Esophagus (tissue), 2 donors: ENCODE data around the gene BHLHA9. TPM values are rescaled to one million over a fixed set of nuclear protein-coding genes. Genes with fewer than 3 reads are reported as not detected.
"Not testable (repeated sequence)": the region's sequence is repeated elsewhere in the genome, so short reads cannot be mapped to it uniquely, and the experiment has no call there.

Experiments used
- H3K27ac ChIP-seq, 2 donors: one replicate each; pipeline ENCODE4 v1.5.1; 2013; ENCODE audit warnings: low read depth in 2 of 2, mild to moderate bottlenecking in 2 of 2, inconsistent platforms in 1 of 2, low read length in 1 of 2, moderate library complexity in 1 of 2
- H3K27me3 ChIP-seq, 2 donors: one replicate each; pipeline ENCODE4 v1.6.1; 2013; ENCODE audit warnings: low read length in 2 of 2, control low read depth in 1 of 2, mild to moderate bottlenecking in 1 of 2; ENCODE audit not compliant: insufficient read depth in 2 of 2, control insufficient read depth in 1 of 2
- H3K36me3 ChIP-seq, 2 donors: one replicate each; pipeline ENCODE4 v1.6.1; 2013; ENCODE audit warnings: low read length in 1 of 2; ENCODE audit not compliant: control insufficient read depth in 2 of 2, insufficient read depth in 2 of 2
- H3K4me1 ChIP-seq, 2 donors: one replicate each; pipeline ENCODE4 v1.6.1; 2013; ENCODE audit warnings: low read length in 1 of 2; ENCODE audit not compliant: control insufficient read depth in 2 of 2, insufficient read depth in 2 of 2
- H3K4me3 ChIP-seq, 2 donors: one replicate each; pipeline ENCODE4 v1.5.1; 2013; ENCODE audit warnings: low read length in 2 of 2, mild to moderate bottlenecking in 2 of 2, low read depth in 1 of 2, moderate library complexity in 1 of 2
- H3K9me3 ChIP-seq, 2 donors: one replicate each; pipeline ENCODE4 v1.6.1; 2013; ENCODE audit warnings: mild to moderate bottlenecking in 2 of 2, low read depth in 1 of 2, low read length in 1 of 2, moderate library complexity in 1 of 2; ENCODE audit not compliant: control insufficient read depth in 2 of 2, insufficient read depth in 1 of 2
- WGBS, 2 donors: extraction: QIAGEN DNeasy Blood & Tissue Kit; methylation state at CpG; one replicate each; pipeline ENCODE4 v1.1.7; 2013; 5-methylcytosine and 5-hydroxymethylcytosine counted together
- polyA plus RNA-seq, 2 donors: library from polyadenylated mRNA; stranded (reverse); fragments of 200-250 nt; gene quantifications; one replicate each; pipeline ENCODE4 v1.2.3, GENCODE V29; 2013
- donor health status: healthy with polysubstance abuse.
- donor health status: Bipolar disorder and iron deficiency.

Gene BHLHA9
- polyA plus RNA-seq, 2 donors: not detected

DNA sequence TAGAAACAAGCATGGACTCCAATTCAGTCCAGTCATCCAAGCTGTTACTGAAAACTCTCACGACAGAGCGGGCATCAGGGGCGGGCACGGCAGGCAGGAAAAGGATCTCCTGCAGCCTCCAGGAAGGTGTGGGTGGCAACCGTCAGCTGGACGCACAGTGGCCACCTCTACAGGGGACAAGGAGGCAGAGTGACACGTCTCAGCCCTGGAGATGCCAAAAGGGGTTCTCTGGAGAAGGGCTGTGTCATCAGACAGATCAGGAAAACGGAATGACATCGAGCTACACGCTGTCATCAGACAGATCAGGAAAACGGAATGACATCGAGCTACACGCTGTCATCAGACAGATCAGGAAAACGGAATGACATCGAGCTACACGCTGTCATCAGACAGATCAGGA is 37.6 kb downstream of the BHLHA9 start:
- 80 to 81% methylated on average over 12 to 13 of the region's 16 CpGs for WGBS, 2 donors
- H3K4me3 ChIP-seq, H3K4me1 ChIP-seq, H3K9me3 ChIP-seq, H3K27ac ChIP-seq, H3K27me3 ChIP-seq, H3K36me3 ChIP-seq: not testable (repeated sequence)

GRCh38 chr17:1312261-1312870 is 42.1 kb downstream of the BHLHA9 start:
- no peaks in the 10 kb centered on the region for H3K36me3 ChIP-seq
- 65% methylated on average over 9 of the region's 9 CpGs for WGBS, 2 donors
- H3K4me1 ChIP-seq: no peaks in the 10 kb centered on the region
- H3K27me3 ChIP-seq: no peaks in the 10 kb centered on the region
- no peak overlapping the region for H3K4me3 ChIP-seq
- no peak overlapping the region for H3K27ac ChIP-seq
- H3K9me3 ChIP-seq: peaks cover 0 to 2% of the 10 kb centered on the region in 2 donors

GRCh38 chr17:1313270-1314005 is 43.2 kb downstream of the BHLHA9 start:
- Histone ChIP-seq H3K27ac (no peak overlapping the region), H3K4me3 (no peak overlapping the region), H3K27me3 (no peaks in the 10 kb centered on the region), H3K36me3 (no peaks in the 10 kb centered on the region), H3K4me1 (no peaks in the 10 kb centered on the region), H3K9me3 (peaks cover 0 to 2% of the 10 kb centered on the region in 2 donors)
- WGBS, 2 donors: 72 to 83% methylated on average over 8 of the region's 8 CpGs

DNA sequence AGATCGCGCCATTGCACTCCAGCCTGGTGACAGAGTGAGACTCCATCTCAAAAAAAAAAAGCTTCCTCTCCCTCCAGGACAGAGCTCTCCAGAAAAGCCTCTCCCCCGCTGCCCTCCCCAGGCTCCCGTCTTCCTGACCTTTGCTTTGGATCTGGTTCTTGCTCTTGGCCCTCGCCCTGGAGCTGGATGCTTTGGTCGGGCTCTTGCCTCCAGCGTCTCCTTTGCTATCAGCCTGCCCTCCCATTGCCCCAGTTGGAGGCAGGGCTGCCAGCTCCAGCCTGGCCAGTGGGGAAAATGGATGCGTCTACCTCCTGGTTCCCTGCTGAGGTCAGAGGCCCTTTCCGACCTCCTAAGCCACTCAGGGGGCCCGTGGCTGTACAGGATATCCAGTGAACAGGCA is 45.2 kb downstream of the BHLHA9 start:
- Histone ChIP-seq H3K27ac (no peak overlapping the region), H3K27me3 (no peaks in the 10 kb centered on the region), H3K4me1 (no peaks in the 10 kb centered on the region), H3K36me3 (no peaks in the 10 kb centered on the region), H3K4me3 (no peak overlapping the region), H3K9me3 (peaks cover 0 to 2% of the 10 kb centered on the region in 2 donors)
- 72 to 73% methylated on average over 10 of the region's 10 CpGs for WGBS, 2 donors

- Histone ChIP-seq H3K36me3 (no peaks in the 10 kb centered on the region), H3K4me3 (no peak overlapping the region), H3K27ac (no peak overlapping the region), H3K27me3 (no peaks in the 10 kb centered on the region), H3K4me1 (no peaks in the 10 kb centered on the region), H3K9me3 (peaks cover 0 to 2% of the 10 kb centered on the region in 2 donors)
- 57 to 59% methylated on average over 10 of the region's 10 CpGs for WGBS, 2 donors
Observed at GRCh38 chr17:1315891-1316403, 45.7 kb downstream of the BHLHA9 start.

Other genes with a start within 250 kb of the BHLHA9 start
- gene ABR, start 90.5 kb upstream of the BHLHA9 start, polyA plus RNA-seq: 10 to 100 TPM; 48.6 to 57.7 TPM
- under 1 TPM; 0.04 to 0.08 TPM for gene TRARG1, start 9.2 kb downstream of the BHLHA9 start, polyA plus RNA-seq
- 100 to 1,000 TPM; 246 to 324 TPM for gene YWHAE, start 129.8 kb downstream of the BHLHA9 start, polyA plus RNA-seq
- gene CRK, start 185.8 kb downstream of the BHLHA9 start, polyA plus RNA-seq: 10 to 100 TPM; 17.8 to 23.8 TPM
- gene MYO1C, start 222.2 kb downstream of the BHLHA9 start, polyA plus RNA-seq: 10 to 100 TPM; 42.0 to 45.0 TPM
- 10 to 100 TPM; 16.1 to 19.5 TPM for gene INPP5K, start 246.2 kb downstream of the BHLHA9 start, polyA plus RNA-seq